ENCODE data around the gene HPSE.

The HPSE gene

DNA sequence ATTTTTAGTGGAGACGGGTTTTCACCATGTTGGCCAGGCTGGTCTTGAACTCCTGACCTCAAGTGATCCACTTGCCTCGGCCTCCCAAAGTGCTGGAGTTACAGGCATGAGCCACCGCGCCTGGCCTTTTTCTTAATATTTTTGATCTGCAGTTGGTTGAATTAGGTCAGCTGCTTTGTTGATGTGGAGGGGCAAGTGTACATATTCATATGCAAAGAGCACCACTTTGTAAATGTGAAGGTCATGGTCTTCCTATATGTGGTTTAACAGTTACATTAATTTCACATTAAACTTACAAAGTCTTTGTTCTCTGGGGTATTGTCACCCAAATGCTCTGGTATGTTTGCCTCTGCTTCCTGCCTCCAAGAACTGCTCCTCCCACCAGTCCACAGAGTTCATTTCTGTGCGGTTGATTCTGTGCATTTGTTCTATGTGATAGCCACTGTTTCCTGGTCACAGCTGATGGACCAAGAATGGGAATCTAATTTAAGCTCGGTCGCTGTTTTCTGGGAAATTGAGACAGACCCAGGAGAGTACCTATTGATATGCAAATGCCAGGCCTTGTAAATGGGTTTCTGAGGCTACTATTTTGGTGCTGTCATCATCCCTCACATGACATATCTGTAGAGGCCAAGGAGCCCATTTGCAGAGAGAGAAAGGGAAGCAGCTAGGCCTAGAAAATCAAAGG is 26.9 kb upstream of the HPSE start:
- no peaks in the 10 kb centered on the region for H3K9me3 ChIP-seq (ENCODE audit: control insufficient read depth, low read length)
- H3K4me3 ChIP-seq (ENCODE audit: low read length) = no peak overlapping the region
- H3K4me1 ChIP-seq (ENCODE audit: control insufficient read depth, insufficient read depth, low read length) = peaks cover 19% of the 10 kb centered on the region
- H3K27me3 ChIP-seq (replicated peaks; ENCODE audit: control insufficient read depth, insufficient read depth, low read length) = no peaks in the 10 kb centered on the region
- DNase-seq (ENCODE audit: low read depth) = no peak
- H3K36me3 ChIP-seq (ENCODE audit: control insufficient read depth, insufficient read depth, low read length, severe bottlenecking) = no peaks in the 10 kb centered on the region
- H3K9ac ChIP-seq (ENCODE audit: low read length) = peak overlapping the region; percentile 25

- DNase-seq (ENCODE audit: low read depth) = no peak
- Histone ChIP-seq H3K36me3 (ENCODE audit: control insufficient read depth, insufficient read depth, low read length, severe bottlenecking) (no peaks in the 10 kb centered on the region), H3K4me3 (ENCODE audit: low read length) (no peak overlapping the region), H3K9me3 (ENCODE audit: control insufficient read depth, low read length) (no peaks in the 10 kb centered on the region), H3K27me3 (replicated peaks; ENCODE audit: control insufficient read depth, insufficient read depth, low read length) (no peaks in the 10 kb centered on the region), H3K4me1 (ENCODE audit: control insufficient read depth, insufficient read depth, low read length) (peaks cover 22% of the 10 kb centered on the region), H3K9ac (ENCODE audit: low read length) (no peak overlapping the region)
These were observed 25.4 kb upstream of the HPSE start for GRCh38 chr4:83360018-83360417.

DNA sequence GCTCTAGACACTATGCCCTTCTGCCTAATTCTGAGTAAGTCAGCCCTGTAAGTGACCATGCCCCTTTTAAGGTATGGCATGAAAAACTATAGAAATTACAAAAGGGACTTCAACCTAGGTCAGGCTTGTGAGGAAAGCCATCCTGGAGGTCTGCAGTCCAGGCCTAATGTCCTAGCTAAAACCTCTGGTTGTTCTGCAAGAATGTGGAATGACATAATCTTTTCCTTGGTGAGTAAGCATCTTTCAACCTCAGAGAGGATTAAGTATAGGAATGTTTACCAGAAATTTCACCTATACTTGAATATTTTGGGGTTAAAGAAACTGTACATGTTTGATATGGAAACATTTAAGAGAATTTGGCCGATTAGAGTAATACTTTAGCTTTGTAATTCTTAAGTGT is 23.8 kb upstream of the HPSE start:
- no peaks in the 10 kb centered on the region for H3K27me3 ChIP-seq (replicated peaks; ENCODE audit: control insufficient read depth, insufficient read depth, low read length)
- peak overlapping the region; percentile 34 for H3K9ac ChIP-seq (ENCODE audit: low read length)
- peaks cover 2% of the 10 kb centered on the region for H3K9me3 ChIP-seq (ENCODE audit: control insufficient read depth, low read length)
- peaks cover 22% of the 10 kb centered on the region for H3K4me1 ChIP-seq (ENCODE audit: control insufficient read depth, insufficient read depth, low read length)
- peak; percentile 74 for DNase-seq (ENCODE audit: low read depth)
- H3K4me3 ChIP-seq (ENCODE audit: low read length) = no peak overlapping the region
- no peaks in the 10 kb centered on the region for H3K36me3 ChIP-seq (ENCODE audit: control insufficient read depth, insufficient read depth, low read length, severe bottlenecking)

DNA sequence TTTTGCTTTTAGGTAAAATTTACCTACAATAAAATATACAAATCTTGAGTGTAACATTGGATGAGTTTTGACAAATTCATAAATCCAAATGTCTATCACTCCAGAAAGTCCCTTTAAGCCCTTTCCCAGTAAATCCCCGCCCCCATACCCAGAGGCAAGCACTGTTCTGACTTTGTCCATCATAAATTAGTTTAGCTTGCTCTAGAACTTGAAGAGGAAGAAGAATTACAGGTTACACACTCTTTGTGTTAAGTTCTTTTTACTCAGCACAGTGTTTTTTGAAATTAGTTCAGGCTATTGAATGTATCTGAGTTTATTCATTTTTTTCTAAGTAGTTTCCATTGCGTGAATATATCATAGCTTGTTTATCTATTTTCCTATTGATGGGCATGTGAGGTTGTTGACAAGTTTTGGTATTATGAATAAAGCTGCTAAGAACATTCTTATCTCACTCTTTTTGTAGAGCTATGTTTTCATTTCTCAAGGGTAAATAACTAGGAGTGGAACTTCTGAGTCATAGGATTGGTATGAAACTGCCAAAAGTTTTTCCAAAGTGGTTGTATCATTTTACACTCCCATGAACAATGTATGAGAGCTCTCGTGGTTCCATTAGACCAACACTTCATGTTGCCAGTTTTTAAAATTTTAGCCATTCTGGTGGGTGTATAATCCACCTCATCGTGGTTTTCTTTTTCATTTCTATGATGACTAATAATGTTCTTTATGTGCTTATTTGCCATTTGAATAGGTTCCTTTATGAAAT is 22.4 kb upstream of the HPSE start:
- Histone ChIP-seq H3K4me3 (ENCODE audit: low read length) (peak overlapping the region; percentile 10), H3K9ac (ENCODE audit: low read length) (peak overlapping the region; percentile 59), H3K9me3 (ENCODE audit: control insufficient read depth, low read length) (peaks cover 3% of the 10 kb centered on the region), H3K36me3 (ENCODE audit: control insufficient read depth, insufficient read depth, low read length, severe bottlenecking) (no peaks in the 10 kb centered on the region), H3K27me3 (replicated peaks; ENCODE audit: control insufficient read depth, insufficient read depth, low read length) (no peaks in the 10 kb centered on the region), H3K4me1 (ENCODE audit: control insufficient read depth, insufficient read depth, low read length) (peaks cover 22% of the 10 kb centered on the region)
- DNase-seq (ENCODE audit: low read depth) = peak; percentile 93

- Histone ChIP-seq H3K36me3 (ENCODE audit: control insufficient read depth, insufficient read depth, low read length, severe bottlenecking) (no peaks in the 10 kb centered on the region), H3K9me3 (ENCODE audit: control insufficient read depth, low read length) (peaks cover 3% of the 10 kb centered on the region), H3K4me3 (ENCODE audit: low read length) (no peak overlapping the region), H3K9ac (ENCODE audit: low read length) (no peak overlapping the region), H3K27me3 (replicated peaks; ENCODE audit: control insufficient read depth, insufficient read depth, low read length) (no peaks in the 10 kb centered on the region), H3K4me1 (ENCODE audit: control insufficient read depth, insufficient read depth, low read length) (peaks cover 20% of the 10 kb centered on the region)
- no peak for DNase-seq (ENCODE audit: low read depth)
These were observed 18.9 kb upstream of the HPSE start for GRCh38 chr4:83353516-83353915.

DNA sequence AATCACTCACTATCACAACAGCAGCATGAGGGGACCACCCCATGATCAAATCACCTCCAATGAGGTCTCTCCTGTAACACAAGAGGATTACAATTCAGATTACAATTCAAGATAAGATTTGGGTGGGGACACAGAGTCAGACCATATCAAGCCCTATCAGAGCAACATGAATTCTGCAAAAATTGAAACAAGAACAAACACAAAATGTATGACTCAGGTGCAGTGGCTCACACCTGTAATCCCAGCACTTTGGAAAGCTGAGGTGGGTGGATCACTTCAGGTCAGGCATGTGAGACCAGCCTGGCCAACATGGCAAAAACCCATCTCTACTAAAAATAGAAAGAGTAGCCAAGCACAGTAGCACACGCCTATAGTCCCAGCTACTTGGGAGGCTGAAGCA is 13.4 kb upstream of the HPSE start:
- DNase-seq (ENCODE audit: low read depth) = no peak
- no peak overlapping the region for H3K9ac ChIP-seq (ENCODE audit: low read length)
- no peak overlapping the region for H3K4me3 ChIP-seq (ENCODE audit: low read length)

DNA sequence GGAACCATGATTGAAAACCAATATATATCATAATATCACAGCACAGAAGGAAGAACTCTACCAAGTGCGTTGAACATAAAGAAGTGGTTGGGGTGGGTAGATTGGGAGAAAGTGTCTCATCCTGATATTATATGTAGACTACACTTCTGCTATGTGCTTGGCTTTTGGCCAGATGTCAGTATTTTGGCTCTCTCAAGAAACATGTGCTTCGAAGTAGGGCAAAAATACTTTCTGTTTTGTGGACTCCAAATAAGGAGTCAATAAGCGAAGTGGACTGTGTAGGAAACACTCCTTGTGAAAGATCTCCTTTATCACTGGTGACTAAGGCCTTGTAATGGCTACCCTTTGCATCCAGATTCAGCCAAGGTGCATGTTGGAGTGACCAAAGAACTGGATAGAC is 7.8 kb upstream of the HPSE start:
- Histone ChIP-seq H3K4me3 (ENCODE audit: low read length) (no peak overlapping the region), H3K27me3 (replicated peaks; ENCODE audit: control insufficient read depth, insufficient read depth, low read length) (no peaks in the 10 kb centered on the region), H3K9ac (ENCODE audit: low read length) (no peak overlapping the region), H3K9me3 (ENCODE audit: control insufficient read depth, low read length) (peaks cover 12% of the 10 kb centered on the region), H3K4me1 (ENCODE audit: control insufficient read depth, insufficient read depth, low read length) (no peaks in the 10 kb centered on the region), H3K36me3 (ENCODE audit: control insufficient read depth, insufficient read depth, low read length, severe bottlenecking) (no peaks in the 10 kb centered on the region)
- DNase-seq (ENCODE audit: low read depth) = no peak

More for the DNA sequence above, 13.4 kb upstream of the HPSE start:
- peaks cover 4% of the 10 kb centered on the region for H3K9me3 ChIP-seq (ENCODE audit: control insufficient read depth, low read length)
- H3K36me3 ChIP-seq (ENCODE audit: control insufficient read depth, insufficient read depth, low read length, severe bottlenecking) = no peaks in the 10 kb centered on the region
- no peaks in the 10 kb centered on the region for H3K4me1 ChIP-seq (ENCODE audit: control insufficient read depth, insufficient read depth, low read length)
- H3K27me3 ChIP-seq (replicated peaks; ENCODE audit: control insufficient read depth, insufficient read depth, low read length) = no peaks in the 10 kb centered on the region

DNA sequence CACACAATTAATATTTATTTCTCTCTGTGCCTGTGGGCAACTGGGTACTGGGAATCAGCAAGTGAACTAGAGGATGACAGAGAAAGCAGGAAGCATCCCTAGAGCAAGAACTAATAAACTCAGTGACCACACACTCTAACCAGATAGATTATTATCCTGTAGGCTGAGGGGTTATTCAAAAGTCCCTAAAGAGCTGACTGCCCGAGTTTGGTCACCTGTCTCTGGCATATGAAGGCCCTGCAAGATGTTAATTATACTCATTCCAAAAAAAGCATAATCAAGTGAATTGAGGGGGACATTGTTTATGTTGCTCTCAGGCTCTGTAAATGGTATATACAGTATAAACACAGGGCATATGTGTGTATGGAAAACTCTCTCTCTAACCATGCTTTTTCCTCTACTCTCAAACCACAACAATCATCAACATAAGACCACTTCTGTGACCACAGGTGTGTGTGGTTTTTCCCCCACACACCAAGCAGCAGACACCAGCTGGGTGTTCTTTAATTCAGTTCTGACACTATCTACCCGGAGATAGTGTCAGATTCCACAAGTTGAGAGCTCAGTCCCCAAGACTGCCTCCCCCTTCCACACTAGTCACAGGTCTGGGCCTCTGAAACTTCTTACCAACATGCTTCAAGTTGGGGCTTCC is 6.2 kb upstream of the HPSE start:
- no peak overlapping the region for H3K4me3 ChIP-seq (ENCODE audit: low read length)
- no peaks in the 10 kb centered on the region for H3K27me3 ChIP-seq (replicated peaks; ENCODE audit: control insufficient read depth, insufficient read depth, low read length)
- H3K36me3 ChIP-seq (ENCODE audit: control insufficient read depth, insufficient read depth, low read length, severe bottlenecking) = no peaks in the 10 kb centered on the region
- DNase-seq (ENCODE audit: low read depth) = no peak
- no peak overlapping the region for H3K9ac ChIP-seq (ENCODE audit: low read length)
- H3K4me1 ChIP-seq (ENCODE audit: control insufficient read depth, insufficient read depth, low read length) = no peaks in the 10 kb centered on the region
- peaks cover 8% of the 10 kb centered on the region for H3K9me3 ChIP-seq (ENCODE audit: control insufficient read depth, low read length)

- Histone ChIP-seq H3K36me3 (ENCODE audit: control insufficient read depth, insufficient read depth, low read length, severe bottlenecking) (no peaks in the 10 kb centered on the region), H3K4me3 (ENCODE audit: low read length) (no peak overlapping the region), H3K9ac (ENCODE audit: low read length) (no peak overlapping the region), H3K27me3 (replicated peaks; ENCODE audit: control insufficient read depth, insufficient read depth, low read length) (no peaks in the 10 kb centered on the region), H3K4me1 (ENCODE audit: control insufficient read depth, insufficient read depth, low read length) (peaks cover 8% of the 10 kb centered on the region), H3K9me3 (ENCODE audit: control insufficient read depth, low read length) (peaks cover 8% of the 10 kb centered on the region)
- DNase-seq (ENCODE audit: low read depth) = no peak
These were observed 4.9 kb upstream of the HPSE start for GRCh38 chr4:83339573-83339972.

GRCh38 chr4:83335701-83336100 is 1.1 kb upstream of the HPSE start:
- H3K36me3 ChIP-seq (ENCODE audit: control insufficient read depth, insufficient read depth, low read length, severe bottlenecking) = no peaks in the 10 kb centered on the region
- peak overlapping the region; percentile 30 for H3K9ac ChIP-seq (ENCODE audit: low read length)
- H3K4me1 ChIP-seq (ENCODE audit: control insufficient read depth, insufficient read depth, low read length) = peaks cover 8% of the 10 kb centered on the region
- H3K27me3 ChIP-seq (replicated peaks; ENCODE audit: control insufficient read depth, insufficient read depth, low read length) = no peaks in the 10 kb centered on the region
- H3K4me3 ChIP-seq (ENCODE audit: low read length) = peak overlapping the region; percentile 79
- no peak for DNase-seq (ENCODE audit: low read depth)
- H3K9me3 ChIP-seq (ENCODE audit: control insufficient read depth, low read length) = peaks cover 8% of the 10 kb centered on the region

DNA sequence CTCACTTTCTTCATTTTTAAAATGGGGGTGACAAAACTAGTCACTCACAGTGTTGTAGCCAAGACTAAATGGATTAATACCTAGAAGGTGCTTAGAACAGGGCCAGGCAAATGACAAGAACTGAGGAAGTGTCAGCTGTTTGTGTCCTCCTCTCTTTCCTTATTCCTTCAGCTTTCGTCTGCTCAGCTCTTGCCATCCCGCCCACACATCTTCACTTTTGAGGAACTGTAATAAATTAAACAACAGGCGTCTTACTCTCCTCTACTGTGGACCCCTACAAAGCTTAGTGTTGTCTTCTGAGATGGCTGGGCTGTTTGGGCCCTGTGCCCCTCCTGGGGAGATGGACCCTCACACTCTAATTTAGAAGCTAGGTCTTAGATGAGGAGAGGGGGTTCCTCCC is 2.7 kb downstream of the HPSE start:
- DNase-seq (ENCODE audit: low read depth) = no peak
- no peaks in the 10 kb centered on the region for H3K27me3 ChIP-seq (replicated peaks; ENCODE audit: control insufficient read depth, insufficient read depth, low read length)
- H3K36me3 ChIP-seq (ENCODE audit: control insufficient read depth, insufficient read depth, low read length, severe bottlenecking) = no peaks in the 10 kb centered on the region
- H3K9me3 ChIP-seq (ENCODE audit: control insufficient read depth, low read length) = no peaks in the 10 kb centered on the region
- peaks cover 8% of the 10 kb centered on the region for H3K4me1 ChIP-seq (ENCODE audit: control insufficient read depth, insufficient read depth, low read length)
- H3K4me3 ChIP-seq (ENCODE audit: low read length) = no peak overlapping the region
- H3K9ac ChIP-seq (ENCODE audit: low read length) = no peak overlapping the region
